Effector memory CD4-positive, alpha-beta T cell (primary cell): ENCODE measurements around the gene SWT1.
"Not testable (repeated sequence)": the region's sequence is repeated elsewhere in the genome, so short reads cannot be mapped to it uniquely, and the experiment has no call there.

Source experiments
- DNase-seq, 3 donors: peaks; one replicate each; pipeline ENCODE4 v3.0.0-alpha.2; 2020
- H3K27ac ChIP-seq: 2 replicates; pipeline ENCODE4 v1.7.0; 2013; ENCODE audit warnings: mild to moderate bottlenecking, low read length, moderate library complexity; ENCODE audit not compliant: insufficient read depth, poor library complexity, severe bottlenecking
- H3K27me3 ChIP-seq: replicated peaks from 2 replicates; pipeline ENCODE4 v1.7.0; 2013; ENCODE audit warnings: mild to moderate bottlenecking, low read length; ENCODE audit not compliant: insufficient read depth, control insufficient read depth, poor library complexity, severe bottlenecking
- H3K36me3 ChIP-seq: 2 replicates; pipeline ENCODE4 v1.7.0; 2013; ENCODE audit warnings: mild to moderate bottlenecking, low read length, moderate library complexity; ENCODE audit not compliant: control insufficient read depth, insufficient read depth
- H3K4me1 ChIP-seq: 2 replicates; pipeline ENCODE4 v1.7.0; 2013; ENCODE audit warnings: low read length, mild to moderate bottlenecking; ENCODE audit not compliant: control insufficient read depth, insufficient read depth, poor library complexity, severe bottlenecking
- H3K4me3 ChIP-seq: 2 replicates; pipeline ENCODE4 v1.7.0; 2013; ENCODE audit warnings: low read length, low read depth, mild to moderate bottlenecking; ENCODE audit not compliant: insufficient read depth, poor library complexity, severe bottlenecking
- H3K9me3 ChIP-seq: 2 replicates; pipeline ENCODE4 v1.7.0; 2013; ENCODE audit warnings: mild to moderate bottlenecking, low read length, moderate library complexity; ENCODE audit not compliant: control insufficient read depth

The SWT1 gene

GRCh38 chr1:185239861-185240260 lies 82.9 kb downstream of the SWT1 start:
- no peak for DNase-seq
- H3K9me3 ChIP-seq = no peaks in the 10 kb centered on the region
- H3K4me1 ChIP-seq = peaks cover 9% of the 10 kb centered on the region
- no peaks in the 10 kb centered on the region for H3K36me3 ChIP-seq
- no peak overlapping the region for H3K27ac ChIP-seq
- no peak overlapping the region for H3K4me3 ChIP-seq
- H3K27me3 ChIP-seq = no peaks in the 10 kb centered on the region

- Histone ChIP-seq H3K9me3 (no peaks in the 10 kb centered on the region), H3K36me3 (no peaks in the 10 kb centered on the region), H3K4me3 (no peak overlapping the region), H3K4me1 (peaks cover 9% of the 10 kb centered on the region), H3K27ac (no peak overlapping the region), H3K27me3 (no peaks in the 10 kb centered on the region)
- DNase-seq = no peak
These were observed 84.2 kb downstream of the SWT1 start for GRCh38 chr1:185241127-185241526.

GRCh38 chr1:185244015-185244747 lies 87.2 kb downstream of the SWT1 start:
- no peak for DNase-seq
- no peak overlapping the region for H3K27ac ChIP-seq
- no peaks in the 10 kb centered on the region for H3K36me3 ChIP-seq
- no peak overlapping the region for H3K4me3 ChIP-seq
- H3K9me3 ChIP-seq = no peaks in the 10 kb centered on the region
- H3K4me1 ChIP-seq = peaks cover 7% of the 10 kb centered on the region
- no peaks in the 10 kb centered on the region for H3K27me3 ChIP-seq

- no peaks in the 10 kb centered on the region for H3K27me3 ChIP-seq
- DNase-seq = no peak
- no peak overlapping the region for H3K4me3 ChIP-seq
- H3K4me1 ChIP-seq = peaks cover 2% of the 10 kb centered on the region
- no peaks in the 10 kb centered on the region for H3K36me3 ChIP-seq
- no peak overlapping the region for H3K27ac ChIP-seq
- H3K9me3 ChIP-seq = no peaks in the 10 kb centered on the region
These were observed 88.5 kb downstream of the SWT1 start for GRCh38 chr1:185245466-185245865.

- Histone ChIP-seq H3K27ac (no peak overlapping the region), H3K36me3 (no peaks in the 10 kb centered on the region), H3K27me3 (no peaks in the 10 kb centered on the region), H3K9me3 (no peaks in the 10 kb centered on the region), H3K4me3 (no peak overlapping the region), H3K4me1 (no peaks in the 10 kb centered on the region)
- DNase-seq = no peak
These were observed 92.6 kb downstream of the SWT1 start for GRCh38 chr1:185249563-185249962.

- H3K9me3 ChIP-seq = no peaks in the 10 kb centered on the region
- H3K4me1 ChIP-seq = no peaks in the 10 kb centered on the region
- no peak for DNase-seq
- H3K4me3 ChIP-seq = no peak overlapping the region
- H3K36me3 ChIP-seq = no peaks in the 10 kb centered on the region
- no peaks in the 10 kb centered on the region for H3K27me3 ChIP-seq
- no peak overlapping the region for H3K27ac ChIP-seq
These were observed 93.1 kb downstream of the SWT1 start for GRCh38 chr1:185250063-185250462.

GRCh38 chr1:185251928-185252327 lies 95.0 kb downstream of the SWT1 start:
- H3K27me3 ChIP-seq, H3K27ac ChIP-seq, H3K36me3 ChIP-seq, H3K4me3 ChIP-seq, DNase-seq, H3K9me3 ChIP-seq, H3K4me1 ChIP-seq: not testable (repeated sequence)

- H3K4me3 ChIP-seq, H3K27ac ChIP-seq, H3K4me1 ChIP-seq, H3K27me3 ChIP-seq, DNase-seq, H3K9me3 ChIP-seq, H3K36me3 ChIP-seq: not testable (repeated sequence)
These were observed 95.4 kb downstream of the SWT1 start for GRCh38 chr1:185252404-185252803.

GRCh38 chr1:185255595-185255994 lies 98.6 kb downstream of the SWT1 start:
- H3K27me3 ChIP-seq, H3K4me1 ChIP-seq, DNase-seq, H3K27ac ChIP-seq, H3K9me3 ChIP-seq, H3K36me3 ChIP-seq, H3K4me3 ChIP-seq: not testable (repeated sequence)

GRCh38 chr1:185257116-185257949 lies 100.4 kb downstream of the SWT1 start:
- not testable (repeated sequence) for H3K36me3 ChIP-seq, H3K4me3 ChIP-seq, H3K27ac ChIP-seq, H3K9me3 ChIP-seq, H3K4me1 ChIP-seq, H3K27me3 ChIP-seq
- DNase-seq = peak in 1 of 3 donors; percentile 39
